ENCODE measurements around the gene TRAPPC10.

GRCh38 chr21:43969115-43969444, 43.0 kb upstream of the TRAPPC10 start:
- TF ChIP-seq CTCF (IDR thresholded peaks at IDR 0.05; ENCODE audit: poor library complexity) (no peak), EZH2phosphoT487 (IDR thresholded peaks at IDR 0.05; ENCODE audit: low read depth, severe bottlenecking, unreplicated experiment) (no peak), EZH2 (IDR thresholded peaks at IDR 0.05; ENCODE audit: borderline replicate concordance) (no peak)

Data from hepatocyte (in vitro differentiated cells).